GM23248 (cell line): ENCODE results near the gene NACC1. TPM values are rescaled to one million over a fixed set of nuclear protein-coding genes. Genes with fewer than 3 reads are reported as not detected.

Experiments
- DNase-seq: peaks from one replicate; pipeline ENCODE4 v3.0.0-alpha.2; 2015
- H2AFZ ChIP-seq: fragments of 200-600 bp; sonication (generic); 2 replicates; pipeline ENCODE4 v1.6.1; 2016; ENCODE audit warnings: antibody characterized with exemption
- H3F3A ChIP-seq: fragments of 200-600 bp; sonication (generic); 2 replicates; pipeline ENCODE4 v1.6.1; 2016; ENCODE audit warnings: mild to moderate bottlenecking, antibody characterized with exemption, mixed run types; ENCODE audit not compliant: insufficient read depth
- H3K27ac ChIP-seq: fragments of 200-600 bp; sonication (generic); 2 replicates; pipeline ENCODE4 v1.5.1; 2016; ENCODE audit warnings: mild to moderate bottlenecking
- H3K27me3 ChIP-seq: fragments of 200-600 bp; sonication (generic); replicated peaks from 2 replicates; pipeline ENCODE4 v1.6.1; 2016; ENCODE audit warnings: mild to moderate bottlenecking; ENCODE audit not compliant: insufficient read depth
- H3K36me3 ChIP-seq: fragments of 200-600 bp; sonication (generic); 2 replicates; pipeline ENCODE4 v1.6.1; 2016; ENCODE audit warnings: low read depth, mild to moderate bottlenecking
- H3K4me1 ChIP-seq: fragments of 200-600 bp; sonication (generic); 2 replicates; pipeline ENCODE4 v1.6.1; 2016; ENCODE audit warnings: mild to moderate bottlenecking; ENCODE audit not compliant: insufficient read depth
- H3K4me2 ChIP-seq: fragments of 200-600 bp; sonication (generic); one replicate; pipeline ENCODE4 v1.6.1; 2016; ENCODE audit warnings: mild to moderate bottlenecking; ENCODE audit not compliant: unreplicated experiment
- H3K4me3 ChIP-seq: fragments of 200-600 bp; sonication (generic); 2 replicates; pipeline ENCODE4 v1.5.1; 2016; ENCODE audit warnings: mild to moderate bottlenecking
- H3K79me2 ChIP-seq: fragments of 200-600 bp; sonication (generic); 2 replicates; pipeline ENCODE4 v1.6.1; 2016; ENCODE audit warnings: mild to moderate bottlenecking; ENCODE audit not compliant: insufficient read depth
- H3K9ac ChIP-seq: fragments of 200-600 bp; sonication (generic); 2 replicates; pipeline ENCODE4 v1.6.1; 2016; ENCODE audit warnings: mild to moderate bottlenecking
- H3K9me2 ChIP-seq: fragments of 200-600 bp; sonication (generic); 2 replicates; pipeline ENCODE4 v1.6.1; 2016; ENCODE audit warnings: mixed run types, mild to moderate bottlenecking, moderate library complexity; ENCODE audit not compliant: insufficient read depth
- H3K9me3 ChIP-seq: fragments of 200-600 bp; sonication (generic); one replicate; pipeline ENCODE4 v1.6.1; 2017; ENCODE audit warnings: low read depth
- H4K20me1 ChIP-seq: fragments of 200-600 bp; sonication (generic); 2 replicates; pipeline ENCODE4 v1.6.0; 2016; ENCODE audit not compliant: insufficient read depth
- EZH2 ChIP-seq: fragments of 200-600 bp; sonication (generic); IDR thresholded peaks from 2 replicates; pipeline ENCODE4 v1.6.1; 2018; ENCODE audit warnings: antibody characterized with exemption, mild to moderate bottlenecking; ENCODE audit not compliant: insufficient read depth, poor library complexity, severe bottlenecking
- EZH2phosphoT487 ChIP-seq: fragments of 200-600 bp; sonication (generic); IDR thresholded peaks from 2 replicates; pipeline ENCODE4 v1.6.1; 2018; ENCODE audit warnings: antibody characterized with exemption, moderate library complexity, mild to moderate bottlenecking, low read depth; ENCODE audit not compliant: insufficient read depth
- WGBS, 2 experiments: methylation state at CpG; one replicate each; pipeline ENCODE4 v1.1.6; 2015 to 2017; ENCODE audit warnings: low lambda C conversion rate in 2 of 2, low coverage in 1 of 2; ENCODE audit errors: missing lambda C conversion rate in 2 of 2; 5-methylcytosine and 5-hydroxymethylcytosine counted together
- in situ Hi-C: fragments of 300-500 bp; cut with MboI; formaldehyde crosslinking; loops from 2 replicates; pipeline ENCODE4 v1.15.0; 2020
- polyA plus RNA-seq: library from polyadenylated mRNA; unstranded; fragments of >200 nt; fragmentation: Nextera tagmentation; extraction: Ambion mirVana; gene quantifications from 2 replicates; pipeline ENCODE4 v1.2.1, GENCODE V29; 2016
- total RNA-seq: library from RNA; depleted of rRNA; stranded (reverse); fragments of >200 nt; shearing (Covaris generic); gene quantifications from 2 replicates; pipeline ENCODE4 v1.2.3, GENCODE V29; 2014

Gene NACC1
- total and polyA plus RNA-seq, 2 experiments from 2014 or later: 1.4 to 104 TPM

DNA sequence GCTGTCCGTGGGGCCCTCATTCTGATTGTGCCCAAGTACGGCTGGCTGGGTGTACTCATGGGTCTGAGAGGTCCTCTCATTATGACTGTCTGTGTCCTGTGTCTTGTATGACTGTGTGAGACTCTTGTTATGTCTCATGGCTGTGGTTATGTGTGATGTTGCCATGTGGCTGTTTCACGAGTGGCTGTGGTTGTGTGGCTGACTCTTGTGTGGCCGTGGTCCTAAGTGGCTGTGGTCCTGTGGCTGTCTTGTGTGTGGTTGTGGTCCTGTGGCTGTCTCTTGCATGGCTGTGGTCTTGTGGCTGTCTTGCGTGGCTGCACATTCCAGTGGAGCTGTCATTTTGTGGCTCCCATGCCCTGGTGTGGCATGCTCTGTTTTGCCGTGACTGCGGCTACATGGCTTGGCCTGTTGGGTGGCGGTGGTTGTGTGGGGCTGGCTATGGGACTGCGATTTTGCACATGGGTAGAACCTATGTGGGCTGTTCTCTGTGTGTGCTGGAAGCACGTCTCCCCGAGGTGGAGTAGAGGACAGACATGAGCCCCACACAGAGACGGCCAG, 18.0 kb upstream of the NACC1 start:
- no peak overlapping the region for H3K4me2 ChIP-seq
- TF ChIP-seq EZH2 (no peak), EZH2phosphoT487 (no peak)
- no peak overlapping the region for H3K9ac ChIP-seq
- DNase-seq: peak; percentile 50
- no peak overlapping the region for H3K4me3 ChIP-seq
- H3K36me3 ChIP-seq: no peaks in the 10 kb centered on the region; the same call in 1 of the 2 replicates
- no peak overlapping the region for H3K27ac ChIP-seq
- H3K9me2 ChIP-seq: no peaks in the 10 kb centered on the region
- no peak overlapping the region for H2AFZ ChIP-seq
- H3K4me1 ChIP-seq: peaks cover 2% of the 10 kb centered on the region; the same call in 1 of the 2 replicates
- in situ Hi-C loops: no loop called here
- WGBS, 2 experiments: 86 to 87% methylated on average over 12 of the region's 12 CpGs
- peaks cover 7% of the 10 kb centered on the region; the same call in 1 of the 2 replicates for H3F3A ChIP-seq
- no peaks in the 10 kb centered on the region for H4K20me1 ChIP-seq
- H3K27me3 ChIP-seq: no peaks in the 10 kb centered on the region
- H3K79me2 ChIP-seq: peaks cover 8% of the 10 kb centered on the region
- no peaks in the 10 kb centered on the region for H3K9me3 ChIP-seq

GRCh38 chr19:13100841-13101589, 17.0 kb upstream of the NACC1 start:
- Histone ChIP-seq H3K4me3 (no peak overlapping the region), H3K27ac (no peak overlapping the region), H3K9me2 (no peaks in the 10 kb centered on the region), H3K9ac (no peak overlapping the region), H3K36me3 (no peaks in the 10 kb centered on the region; the same call in 1 of the 2 replicates), H3K4me2 (no peak overlapping the region), H3K4me1 (peaks cover 2% of the 10 kb centered on the region; the same call in 1 of the 2 replicates), H3F3A (peaks cover 7% of the 10 kb centered on the region; the same call in 1 of the 2 replicates), H3K79me2 (peaks cover 4% of the 10 kb centered on the region), H2AFZ (no peak overlapping the region), H3K9me3 (no peaks in the 10 kb centered on the region), H3K27me3 (no peaks in the 10 kb centered on the region), H4K20me1 (no peaks in the 10 kb centered on the region)
- peak; percentile 44 for DNase-seq
- TF ChIP-seq EZH2phosphoT487: no peak
- WGBS, 2 experiments: 73 to 76% methylated on average over 4 to 18 of the region's 18 CpGs
- in situ Hi-C loops: no loop called here

DNA sequence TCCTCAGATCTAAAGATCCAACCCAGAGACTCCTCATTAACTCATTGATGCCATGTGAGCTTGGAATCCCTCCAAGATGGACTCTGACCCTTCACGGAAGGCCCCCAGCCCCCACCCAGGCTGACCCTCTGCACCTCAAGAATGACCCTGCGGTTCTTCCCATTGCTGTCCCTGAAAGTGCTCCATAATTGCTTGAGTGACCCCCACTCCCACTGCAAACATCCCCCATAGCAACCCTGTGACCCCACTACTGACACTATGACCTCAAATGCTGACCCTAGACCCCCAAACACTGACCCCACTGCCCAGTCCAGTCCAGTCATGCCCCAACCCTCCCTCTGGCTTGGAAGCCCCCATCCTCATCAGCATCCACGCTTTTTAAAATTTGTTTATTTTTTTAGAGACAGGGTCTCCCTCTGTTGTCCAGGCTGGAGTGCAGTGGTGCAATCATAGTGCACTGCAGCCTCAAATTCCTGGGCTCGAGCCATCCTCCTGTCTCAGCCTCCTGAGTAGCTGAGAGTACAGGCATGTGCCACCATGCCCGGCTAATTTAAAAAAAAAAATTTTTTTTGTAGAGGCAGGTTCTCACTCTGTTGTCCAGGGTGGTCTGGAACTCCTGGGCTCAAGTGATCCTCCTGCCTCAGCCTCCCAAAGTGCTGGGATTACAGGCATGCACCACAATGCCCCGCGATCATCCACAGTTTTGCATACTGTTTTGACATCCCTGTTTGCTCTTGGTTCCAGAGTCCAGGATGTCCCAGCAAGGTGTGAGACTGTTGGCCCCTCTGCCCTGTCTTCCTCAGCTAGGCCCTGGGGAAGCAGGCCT, 16.3 kb upstream of the NACC1 start:
- in situ Hi-C loops: no loop called here
- Histone ChIP-seq H4K20me1 (no peaks in the 10 kb centered on the region), H3K4me2 (no peak overlapping the region), H3K27me3 (no peaks in the 10 kb centered on the region), H3F3A (peaks cover 7% of the 10 kb centered on the region; the same call in 1 of the 2 replicates), H3K79me2 (no peaks in the 10 kb centered on the region; the same call in 1 of the 2 replicates), H3K4me3 (no peak overlapping the region), H3K27ac (no peak overlapping the region), H3K9ac (peak overlapping the region; percentile 50), H3K4me1 (peaks cover 2% of the 10 kb centered on the region; the same call in 1 of the 2 replicates), H2AFZ (no peak overlapping the region), H3K9me2 (no peaks in the 10 kb centered on the region), H3K9me3 (no peaks in the 10 kb centered on the region), H3K36me3 (no peaks in the 10 kb centered on the region)
- 74 to 80% methylated on average over 7 of the region's 7 CpGs for WGBS, 2 experiments
- DNase-seq: no peak
- no peak for TF ChIP-seq EZH2
- no peak for TF ChIP-seq EZH2phosphoT487

GRCh38 chr19:13102416-13102665, 15.7 kb upstream of the NACC1 start:
- WGBS, 2 experiments: 11 to 12% methylated on average over 4 to 7 of the region's 7 CpGs
- peak; percentile 73 for DNase-seq
- H3K27ac ChIP-seq: no peak overlapping the region
- peaks cover 7% of the 10 kb centered on the region; the same call in 1 of the 2 replicates for H3F3A ChIP-seq
- H3K9me3 ChIP-seq: no peaks in the 10 kb centered on the region
- H3K79me2 ChIP-seq: no peaks in the 10 kb centered on the region; the same call in 1 of the 2 replicates
- no peak overlapping the region for H2AFZ ChIP-seq
- no peaks in the 10 kb centered on the region for H3K9me2 ChIP-seq
- peak overlapping the region; percentile 8 for H3K4me2 ChIP-seq
- TF ChIP-seq EZH2: no peak
- no peaks in the 10 kb centered on the region for H3K27me3 ChIP-seq
- peak overlapping the region; percentile 50 for H3K9ac ChIP-seq
- in situ Hi-C loops: no loop called here
- peaks cover 2% of the 10 kb centered on the region; the same call in 1 of the 2 replicates for H3K4me1 ChIP-seq
- no peaks in the 10 kb centered on the region for H3K36me3 ChIP-seq
- H3K4me3 ChIP-seq: peak overlapping the region; percentile 14; the same call in 1 of the 2 replicates
- H4K20me1 ChIP-seq: no peaks in the 10 kb centered on the region
